Endothelial cell of umbilical vein (primary cell): ENCODE results near the gene ADAP1. TPM values are rescaled to one million over a fixed set of nuclear protein-coding genes. Genes with fewer than 3 reads are reported as not detected.
"Not testable (repeated sequence)": the region's sequence is repeated elsewhere in the genome, so short reads cannot be mapped to it uniquely, and the experiment has no call there.

Experiments used
- BruUV-seq: library from RNA; stranded (reverse); fragments of 400-500 nt; replicated peaks from 2 replicates; lab custom pipeline; 2021; lab: Mats Ljungman, UMichigan
- CTCF ChIA-PET: fragments of 300-600, 350-600 bp; sonication (Branson Sonifier 250); formaldehyde crosslinking; loops from one replicate; lab custom pipeline; 2021; ENCODE audit warnings: antibody characterized with exemption, inconsistent platforms; lab: Charles Lee
- POLR2A ChIA-PET: fragments of 300-600, 350-600 bp; sonication (Branson Sonifier 250); formaldehyde crosslinking; loops from one replicate; lab custom pipeline; 2021; ENCODE audit warnings: antibody characterized with exemption, inconsistent platforms; lab: Charles Lee
- DNase-seq: peaks from one replicate; pipeline ENCODE4 v3.0.0-alpha.2; 2011; ENCODE audit warnings: low read depth, low spot score
- FAIRE-seq: peaks from 2 replicates; lab custom pipeline; 2011; peaks lifted over from hg19 to GRCh38; lab: Jason Lieb, UNC
- H2AFZ ChIP-seq: 2 replicates; pipeline ENCODE4 v1.6.0; 2012; ENCODE audit warnings: low read depth, low read length, control low read depth, inconsistent platforms
- H3K27ac ChIP-seq: 2 replicates; pipeline ENCODE4 v1.5.1; 2011; ENCODE audit warnings: low read depth, mild to moderate bottlenecking, control low read depth, low read length, moderate library complexity; ENCODE audit not compliant: insufficient read depth
- H3K27me3 ChIP-seq, 2 experiments: 2 replicates each; pipeline versions ENCODE4 v1.6.0 to v1.6.1; 2011; ENCODE audit warnings: low read length in 2 of 2, mixed read lengths in 1 of 2; ENCODE audit not compliant: control insufficient read depth in 2 of 2, insufficient read depth in 2 of 2
- H3K36me3 ChIP-seq, 2 experiments: 2 replicates in 1 of 2; 3 replicates in 1 of 2; pipeline ENCODE4 v1.5.1; 2011; ENCODE audit warnings: low read length in 2 of 2, mild to moderate bottlenecking in 1 of 2, moderate library complexity in 1 of 2; ENCODE audit not compliant: control insufficient read depth in 2 of 2, insufficient read depth in 2 of 2; ENCODE audit errors: extremely low read depth in 1 of 2
- H3K4me1 ChIP-seq: 3 replicates; pipeline ENCODE4 v1.5.1; 2011; ENCODE audit warnings: mild to moderate bottlenecking, low read length; ENCODE audit not compliant: control insufficient read depth, insufficient read depth; ENCODE audit errors: extremely low read depth
- H3K4me2 ChIP-seq: 2 replicates; pipeline ENCODE4 v1.6.1; 2011; ENCODE audit warnings: low read length, control low read depth, mixed read lengths; ENCODE audit not compliant: insufficient read depth
- H3K4me3 ChIP-seq, 3 experiments: fragments of 200-600 bp in 1 of 3; sonication (generic), shearing (Covaris generic) in 1 of 3; replicated peaks in 1 of 3; 2 replicates each; pipeline ENCODE4 v1.5.1; 2011 to 2016; ENCODE audit warnings: control low read depth in 3 of 3, low read length in 3 of 3, mild to moderate bottlenecking in 2 of 3, inconsistent platforms in 1 of 3, low read depth in 1 of 3, moderate library complexity in 1 of 3; ENCODE audit not compliant: insufficient read depth in 1 of 3
- H3K79me2 ChIP-seq: 2 replicates; pipeline ENCODE4 v1.6.0; 2012; ENCODE audit warnings: low read length, inconsistent platforms; ENCODE audit not compliant: control insufficient read depth, insufficient read depth
- H3K9ac ChIP-seq: replicated peaks from 2 replicates; pipeline ENCODE3; 2011; ENCODE audit warnings: low read length, control low read depth; ENCODE audit not compliant: insufficient read depth; ENCODE audit errors: extremely low read depth
- H3K9me1 ChIP-seq: replicated peaks from 3 replicates; pipeline ENCODE4 v1.6.0; 2011; ENCODE audit warnings: mild to moderate bottlenecking, low read length; ENCODE audit not compliant: control insufficient read depth, insufficient read depth; ENCODE audit errors: extremely low read depth
- H3K9me3 ChIP-seq: replicated peaks from 2 replicates; pipeline ENCODE4 v1.5.1; 2012; ENCODE audit warnings: low read length, inconsistent platforms; ENCODE audit not compliant: control insufficient read depth, insufficient read depth
- H4K20me1 ChIP-seq: replicated peaks from 2 replicates; pipeline ENCODE3; 2011; ENCODE audit warnings: mild to moderate bottlenecking, low read length; ENCODE audit not compliant: control insufficient read depth, insufficient read depth; ENCODE audit errors: extremely low read depth
- CTCF ChIP-seq, 2 donors: IDR thresholded peaks; 1 replicate in 1 of 2; 2 replicates in 1 of 2; pipeline ENCODE4 v1.5.1; 2011; ENCODE audit warnings: low read length in 2 of 2, mild to moderate bottlenecking in 2 of 2, moderate library complexity in 2 of 2, control low read depth in 1 of 2, inconsistent platforms in 1 of 2, low read depth in 1 of 2; ENCODE audit not compliant: insufficient read depth in 1 of 2; ENCODE audit errors: extremely low read depth in 1 of 2
- EZH2 ChIP-seq: IDR thresholded peaks from 2 replicates; pipeline ENCODE4 v1.6.1; 2012; ENCODE audit warnings: borderline replicate concordance, low read depth, mild to moderate bottlenecking, moderate library complexity, low read length, inconsistent platforms; ENCODE audit not compliant: severe bottlenecking
- FOS ChIP-seq: IDR thresholded peaks from 2 replicates; pipeline ENCODE4 v1.6.1; 2011; ENCODE audit warnings: mild to moderate bottlenecking, low read length, moderate library complexity, borderline replicate concordance; ENCODE audit not compliant: insufficient read depth
- GATA2 ChIP-seq: IDR thresholded peaks from 2 replicates; pipeline ENCODE4 v1.7.0; 2011; ENCODE audit warnings: low read depth, mild to moderate bottlenecking, moderate library complexity, mixed read lengths, low read length; ENCODE audit not compliant: insufficient read length, insufficient read depth
- JUN ChIP-seq: IDR thresholded peaks from 2 replicates; pipeline ENCODE4 v1.6.1; 2011; ENCODE audit warnings: borderline replicate concordance, low read depth; ENCODE audit not compliant: insufficient read length, insufficient read depth
- MAX ChIP-seq: IDR thresholded peaks from 2 replicates; pipeline ENCODE4 v1.6.1; 2011; ENCODE audit not compliant: insufficient read depth, insufficient read length
- MYC ChIP-seq: IDR thresholded peaks from one replicate; pipeline ENCODE4 v1.6.1; 2011; ENCODE audit warnings: mild to moderate bottlenecking, low read depth, low read length
- POLR2A ChIP-seq: IDR thresholded peaks from 2 replicates; pipeline ENCODE4 v1.6.1; 2012; ENCODE audit warnings: low read depth, mild to moderate bottlenecking, control low read depth, low read length
- POLR2AphosphoS5 ChIP-seq: IDR thresholded peaks from 2 replicates; pipeline ENCODE4 v1.6.1; 2012; ENCODE audit warnings: low read depth, mild to moderate bottlenecking, control low read depth, low read length, moderate library complexity; ENCODE audit not compliant: insufficient read depth
- dilution Hi-C: fragments of 300-500 bp; cut with MboI; formaldehyde crosslinking; loops from one replicate; pipeline ENCODE4 v1.15.0; 2019; ENCODE audit warnings: low sequenced_read_pairs; ENCODE audit not compliant: extremely low pct_ligation_motif_present
- intact Hi-C: fragments of 100-400 bp; cut with micrococcal nuclease; formaldehyde crosslinking; loops from one replicate; pipeline ENCODE4 v1.10.0; 2022
- polyA plus RNA-seq, 4 experiments: library from polyadenylated mRNA; depleted of rRNA in 3 of 4; stranded (reverse) in 3 of 4; unstranded in 1 of 4; fragments of >200 nt; gene quantifications; 2 replicates each; pipeline versions ENCODE4 v1.2.1 to v1.2.3, GENCODE V29; 2011 to 2012; ENCODE audit warnings: missing spikeins in 1 of 4
- total RNA-seq: library from RNA; stranded (reverse); gene quantifications from 2 replicates; pipeline ENCODE4 v1.2.3, GENCODE V29; 2021

ADAP1 gene
- total and polyA plus RNA-seq, 2 donors (not counting 3 experiments of a cell fraction or from before 2014, with no cell fraction given), result 0.49 to 0.58 TPM

GRCh38 chr7:944744-945143 is 9.7 kb downstream of the ADAP1 start:
- no peak for TF ChIP-seq JUN
- TF ChIP-seq CTCF (IDR thresholded peaks at IDR 0.05; ENCODE audit: extremely low read depth in 1 of 2, insufficient read depth in 1 of 2, low read depth in 1 of 2, low read length in 2 of 2), result no peak
- TF ChIP-seq EZH2, result no peak
- no peak for TF ChIP-seq MYC
- no peak for TF ChIP-seq MAX
- TF ChIP-seq POLR2A, result no peak
- no peak for TF ChIP-seq GATA2
- no peak for TF ChIP-seq FOS
- no peak for TF ChIP-seq POLR2AphosphoS5
- no peaks in the 10 kb centered on the region for H3K79me2 ChIP-seq
- CTCF ChIA-PET, result no interaction called here
- no peaks in the 10 kb centered on the region for H3K9me1 ChIP-seq
- H2AFZ ChIP-seq, result no peak overlapping the region
- no peaks in the 10 kb centered on the region for H3K4me1 ChIP-seq
- FAIRE-seq (no peak), DNase-seq (no peak)
- H3K27me3 ChIP-seq, result peaks cover 0 to 12% of the 10 kb centered on the region in 2 experiments
- H3K4me2 ChIP-seq, result no peak overlapping the region
- dilution Hi-C loops, result no loop called here
- H3K27ac ChIP-seq, result no peak overlapping the region
- intact Hi-C loops, result no loop called here
- H3K36me3 ChIP-seq, result no peaks in the 10 kb centered on the region
- no peaks in the 10 kb centered on the region for H3K9me3 ChIP-seq
- no peak overlapping the region for H3K4me3 ChIP-seq
- no peaks in the 10 kb centered on the region for H4K20me1 ChIP-seq
- BruUV-seq, result no TSS peak
- POLR2A ChIA-PET, result no interaction called here
- no peak overlapping the region for H3K9ac ChIP-seq

- H3K9me3 ChIP-seq, H3K36me3 ChIP-seq, H3K79me2 ChIP-seq, H3K4me3 ChIP-seq, BruUV-seq, dilution Hi-C loops, H3K4me2 ChIP-seq, POLR2A ChIA-PET, FAIRE-seq, CTCF ChIA-PET, DNase-seq, intact Hi-C loops, H3K9ac ChIP-seq, H4K20me1 ChIP-seq, H3K27ac ChIP-seq, H2AFZ ChIP-seq, H3K9me1 ChIP-seq, H3K4me1 ChIP-seq: not testable (repeated sequence)
- H3K27me3 ChIP-seq, result peaks cover 0 to 13% of the 10 kb centered on the region in 2 experiments
Measured at GRCh38 chr7:943793-944192, 10.7 kb downstream of the ADAP1 start.
